Muscle of back (tissue), 11 donors: ENCODE results near the gene SLC41A1. TPM values are rescaled to one million over a fixed set of nuclear protein-coding genes. Genes with fewer than 3 reads are reported as not detected.
"Not testable (repeated sequence)": the region's sequence is repeated elsewhere in the genome, so short reads cannot be mapped to it uniquely, and the experiment has no call there.

ENCODE experiments used
- DNase-seq, 3 donors: peaks; one replicate each; pipeline versions ENCODE4 v3.0.0 to v3.0.0-alpha.2; 2013
- polyA plus RNA-seq, 10 donors: library from polyadenylated mRNA; unstranded; fragments of 120-200 nt; gene quantifications; one replicate each; pipeline ENCODE4 v1.2.1, GENCODE V29; 2013; ENCODE audit not compliant: insufficient read length in 10 of 10

SLC41A1 gene
- polyA plus RNA-seq, 10 donors, result 23.0 to 40.8 (median 29.9) TPM

GRCh38 chr1:205826016-205826806, 13.2 kb upstream of the SLC41A1 start:
- DNase-seq, result peak in 1 of 3 donors; percentile 18

GRCh38 chr1:205824180-205824579, 11.2 kb upstream of the SLC41A1 start:
- DNase-seq, result no peak

GRCh38 chr1:205823260-205823659, 10.3 kb upstream of the SLC41A1 start:
- not testable (repeated sequence) for DNase-seq

GRCh38 chr1:205822397-205822796, 9.4 kb upstream of the SLC41A1 start:
- DNase-seq, result no peak

GRCh38 chr1:205817988-205818387, 5.0 kb upstream of the SLC41A1 start:
- no peak for DNase-seq

- no peak for DNase-seq
Observed at GRCh38 chr1:205817364-205817763, 4.4 kb upstream of the SLC41A1 start.

GRCh38 chr1:205813755-205814058, 709 bp upstream of the SLC41A1 start:
- DNase-seq, result peak in 1 of 3 donors; percentile 41

- DNase-seq, result peak; percentile 37 to 74 (median 41)
Observed at GRCh38 chr1:205812271-205812877, 624 bp downstream of the SLC41A1 start.

GRCh38 chr1:205811660-205812059, 1.3 kb downstream of the SLC41A1 start:
- peak in 2 of 3 donors; percentile 34 to 36 for DNase-seq

- DNase-seq, result no peak
Observed at GRCh38 chr1:205810448-205811157, 2.4 kb downstream of the SLC41A1 start.

GRCh38 chr1:205809942-205810345, 3.1 kb downstream of the SLC41A1 start:
- DNase-seq, result no peak

- DNase-seq, result no peak
Observed at GRCh38 chr1:205809469-205809868, 3.5 kb downstream of the SLC41A1 start.

- DNase-seq, result no peak
Observed at GRCh38 chr1:205805082-205805711, 7.8 kb downstream of the SLC41A1 start.

- DNase-seq, result no peak
Observed at GRCh38 chr1:205804605-205805004, 8.4 kb downstream of the SLC41A1 start.

- no peak for DNase-seq
Observed at GRCh38 chr1:205803986-205804385, 9.0 kb downstream of the SLC41A1 start.

- DNase-seq, result no peak
Observed at GRCh38 chr1:205802060-205802459, 10.9 kb downstream of the SLC41A1 start.

GRCh38 chr1:205800981-205801703, 11.9 kb downstream of the SLC41A1 start:
- DNase-seq, result no peak

- DNase-seq, result no peak
Observed at GRCh38 chr1:205800427-205800826, 12.6 kb downstream of the SLC41A1 start.

- no peak for DNase-seq
Observed at GRCh38 chr1:205798577-205798976, 14.4 kb downstream of the SLC41A1 start.

- no peak for DNase-seq
Observed at GRCh38 chr1:205797168-205797567, 15.8 kb downstream of the SLC41A1 start.

GRCh38 chr1:205794011-205794730, 18.8 kb downstream of the SLC41A1 start:
- DNase-seq, result no peak
